Neural progenitor cell (in vitro differentiated cells): ENCODE data around the gene GSE1. TPM values are rescaled to one million over a fixed set of nuclear protein-coding genes. Genes with fewer than 3 reads are reported as not detected.
A peak's percentile ranks its signal among the peaks of the same experiment; 100 is the strongest.

Source experiments
- DNase-seq: peaks from one replicate; pipeline ENCODE4 v3.0.0-alpha.2; 2016; ENCODE audit warnings: low spot score
- H2AFZ ChIP-seq: fragments of 200-600 bp; sonication (generic); replicated peaks from 2 replicates; pipeline ENCODE4 v1.6.1; 2016; ENCODE audit warnings: antibody characterized with exemption
- H3F3A ChIP-seq: fragments of 200-600 bp; sonication (generic); 2 replicates; pipeline ENCODE4 v1.6.1; 2016; ENCODE audit warnings: antibody characterized with exemption, low read depth
- H3K27ac ChIP-seq: fragments of 200-600 bp; sonication (generic); 2 replicates; pipeline ENCODE4 v1.5.1; 2016; ENCODE audit warnings: mild to moderate bottlenecking
- H3K27me3 ChIP-seq: fragments of 200-600 bp; sonication (generic); 2 replicates; pipeline ENCODE4 v1.6.1; 2016; ENCODE audit warnings: mild to moderate bottlenecking, moderate library complexity
- H3K36me3 ChIP-seq: fragments of 200-600 bp; sonication (generic); 2 replicates; pipeline ENCODE4 v1.5.1; 2016
- H3K4me1 ChIP-seq: fragments of 200-600 bp; sonication (generic); 2 replicates; pipeline ENCODE4 v1.6.1; 2016; ENCODE audit warnings: mixed run types
- H3K4me2 ChIP-seq: fragments of 200-600 bp; sonication (generic); 2 replicates; pipeline ENCODE4 v1.6.1; 2016
- H3K4me3 ChIP-seq: fragments of 200-600 bp; sonication (generic); 2 replicates; pipeline ENCODE4 v1.5.1; 2016
- H3K79me2 ChIP-seq: fragments of 200-600 bp; sonication (generic); 2 replicates; pipeline ENCODE4 v1.6.1; 2016; ENCODE audit warnings: low read depth
- H3K9ac ChIP-seq: fragments of 200-600 bp; sonication (generic); 2 replicates; pipeline ENCODE4 v1.6.1; 2016
- H3K9me3 ChIP-seq: fragments of 200-600 bp; sonication (generic); 2 replicates; pipeline ENCODE4 v1.5.1; 2016; ENCODE audit warnings: low read depth
- H4K20me1 ChIP-seq: fragments of 200-600 bp; sonication (generic); 2 replicates; pipeline ENCODE4 v1.6.1; 2016; ENCODE audit warnings: low read depth
- H3K27ac Mint-ChIP-seq: 3 replicates; pipeline ENCODE4 v1.8.0; 2021; ENCODE audit warnings: mixed read lengths
- H3K27me3 Mint-ChIP-seq: 2 replicates; pipeline ENCODE4 v1.8.0; 2022; ENCODE audit warnings: low read depth, mild to moderate bottlenecking, inconsistent platforms, moderate library complexity, mixed read lengths; ENCODE audit not compliant: insufficient read depth
- H3K36me3 Mint-ChIP-seq: 3 replicates; pipeline ENCODE4 v1.8.0; 2021; ENCODE audit warnings: mixed read lengths
- H3K4me1 Mint-ChIP-seq: 3 replicates; pipeline ENCODE4 v1.8.0; 2021; ENCODE audit warnings: mixed read lengths
- H3K4me3 Mint-ChIP-seq: 3 replicates; pipeline ENCODE4 v1.8.0; 2021; ENCODE audit warnings: mild to moderate bottlenecking, moderate library complexity, mixed read lengths
- H3K9me3 Mint-ChIP-seq: 3 replicates; pipeline ENCODE4 v1.8.0; 2020; ENCODE audit warnings: mixed read lengths
- EZH2 ChIP-seq: fragments of 200-600 bp; sonication (generic); IDR thresholded peaks from 2 replicates; pipeline ENCODE4 v1.6.1; 2017; ENCODE audit warnings: antibody characterized with exemption, mild to moderate bottlenecking, moderate library complexity
- EZH2phosphoT487 ChIP-seq: fragments of 200-600 bp; sonication (generic); IDR thresholded peaks from 2 replicates; pipeline ENCODE4 v1.6.1; 2017; ENCODE audit warnings: antibody characterized with exemption
- total RNA-seq: library from RNA; depleted of rRNA; stranded (reverse); fragments of >200 nt; gene quantifications from 2 replicates; pipeline ENCODE4 v1.2.3, GENCODE V29; 2015; ENCODE audit warnings: low replicate concordance
- TF ChIP-seq, protein P1 (sequence below): fragments of 200-600 bp; sonication (generic); IDR thresholded peaks from 2 replicates; pipeline ENCODE4 v1.5.1; 2017; ENCODE audit warnings: antibody characterized with exemption, mild to moderate bottlenecking

The GSE1 gene
- total RNA-seq, 1 donor from 2014 or later, result 7.7 TPM

DNA sequence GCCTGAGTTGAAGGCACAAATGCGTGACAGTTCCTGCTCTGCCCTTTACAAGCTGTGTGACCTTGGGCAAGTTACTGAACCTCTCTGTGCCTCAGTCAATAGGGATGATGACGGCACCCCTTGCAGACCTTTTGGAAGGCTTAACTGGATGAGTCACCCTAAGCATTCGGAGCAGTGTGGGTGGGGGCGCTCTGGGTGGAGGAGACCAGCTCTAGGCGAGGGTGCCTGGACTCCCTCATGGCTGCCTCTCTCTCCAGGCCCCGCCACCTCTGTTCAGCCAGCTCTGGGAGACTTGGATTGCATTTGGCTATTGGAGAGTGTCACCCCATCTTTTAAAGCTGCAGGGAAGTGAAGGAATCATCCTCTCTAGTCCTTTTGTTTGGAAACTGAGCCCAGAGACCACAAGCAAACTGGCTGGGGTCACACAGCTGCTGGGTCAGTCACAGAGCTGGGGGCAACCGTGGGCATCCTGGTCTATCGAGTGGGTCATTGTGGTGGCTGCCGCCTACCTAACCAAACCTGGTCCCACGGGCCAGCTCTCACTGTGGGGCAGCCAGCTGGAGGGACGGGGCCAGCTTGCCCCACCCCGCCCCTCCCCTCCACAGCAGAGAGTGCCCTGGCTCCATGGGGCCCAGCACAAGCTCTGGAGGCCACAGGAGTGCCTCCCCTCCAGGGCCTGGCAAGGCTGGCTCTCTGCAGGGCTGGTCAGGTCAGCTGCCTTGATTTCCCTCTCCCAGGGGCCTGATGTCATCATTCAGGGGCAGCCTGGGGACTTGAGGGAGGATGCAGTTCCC lies 20.2 kb upstream of the GSE1 start:
- no peak overlapping the region for H2AFZ ChIP-seq
- H3K9ac ChIP-seq, result no peak overlapping the region
- H3K36me3 ChIP-seq, result no peaks in the 10 kb centered on the region
- no peak overlapping the region for H3K4me3 ChIP-seq
- no peaks in the 10 kb centered on the region for H3K27me3 ChIP-seq
- H3K4me2 ChIP-seq, result peak overlapping the region; percentile 40
- Mint-ChIP-seq H3K27ac (no peak overlapping the region), H3K9me3 (no peaks in the 10 kb centered on the region), H3K36me3 (peaks cover 4% of the 10 kb centered on the region), H3K4me3 (peak overlapping the region; percentile 50), H3K4me1 (peaks cover 48% of the 10 kb centered on the region), H3K27me3 (peaks cover 9% of the 10 kb centered on the region)
- H3F3A ChIP-seq, result peaks cover 51% of the 10 kb centered on the region
- H3K4me1 ChIP-seq, result peaks cover 37% of the 10 kb centered on the region
- TF ChIP-seq EZH2, result no peak
- TF ChIP-seq, protein P1, sequence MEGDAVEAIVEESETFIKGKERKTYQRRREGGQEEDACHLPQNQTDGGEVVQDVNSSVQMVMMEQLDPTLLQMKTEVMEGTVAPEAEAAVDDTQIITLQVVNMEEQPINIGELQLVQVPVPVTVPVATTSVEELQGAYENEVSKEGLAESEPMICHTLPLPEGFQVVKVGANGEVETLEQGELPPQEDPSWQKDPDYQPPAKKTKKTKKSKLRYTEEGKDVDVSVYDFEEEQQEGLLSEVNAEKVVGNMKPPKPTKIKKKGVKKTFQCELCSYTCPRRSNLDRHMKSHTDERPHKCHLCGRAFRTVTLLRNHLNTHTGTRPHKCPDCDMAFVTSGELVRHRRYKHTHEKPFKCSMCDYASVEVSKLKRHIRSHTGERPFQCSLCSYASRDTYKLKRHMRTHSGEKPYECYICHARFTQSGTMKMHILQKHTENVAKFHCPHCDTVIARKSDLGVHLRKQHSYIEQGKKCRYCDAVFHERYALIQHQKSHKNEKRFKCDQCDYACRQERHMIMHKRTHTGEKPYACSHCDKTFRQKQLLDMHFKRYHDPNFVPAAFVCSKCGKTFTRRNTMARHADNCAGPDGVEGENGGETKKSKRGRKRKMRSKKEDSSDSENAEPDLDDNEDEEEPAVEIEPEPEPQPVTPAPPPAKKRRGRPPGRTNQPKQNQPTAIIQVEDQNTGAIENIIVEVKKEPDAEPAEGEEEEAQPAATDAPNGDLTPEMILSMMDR, result no peak
- no peak for TF ChIP-seq EZH2phosphoT487
- no peaks in the 10 kb centered on the region for H3K79me2 ChIP-seq
- H4K20me1 ChIP-seq, result peaks cover 4% of the 10 kb centered on the region
- H3K9me3 ChIP-seq, result no peaks in the 10 kb centered on the region
- no peak for DNase-seq
- H3K27ac ChIP-seq, result peak overlapping the region; percentile 70

DNA sequence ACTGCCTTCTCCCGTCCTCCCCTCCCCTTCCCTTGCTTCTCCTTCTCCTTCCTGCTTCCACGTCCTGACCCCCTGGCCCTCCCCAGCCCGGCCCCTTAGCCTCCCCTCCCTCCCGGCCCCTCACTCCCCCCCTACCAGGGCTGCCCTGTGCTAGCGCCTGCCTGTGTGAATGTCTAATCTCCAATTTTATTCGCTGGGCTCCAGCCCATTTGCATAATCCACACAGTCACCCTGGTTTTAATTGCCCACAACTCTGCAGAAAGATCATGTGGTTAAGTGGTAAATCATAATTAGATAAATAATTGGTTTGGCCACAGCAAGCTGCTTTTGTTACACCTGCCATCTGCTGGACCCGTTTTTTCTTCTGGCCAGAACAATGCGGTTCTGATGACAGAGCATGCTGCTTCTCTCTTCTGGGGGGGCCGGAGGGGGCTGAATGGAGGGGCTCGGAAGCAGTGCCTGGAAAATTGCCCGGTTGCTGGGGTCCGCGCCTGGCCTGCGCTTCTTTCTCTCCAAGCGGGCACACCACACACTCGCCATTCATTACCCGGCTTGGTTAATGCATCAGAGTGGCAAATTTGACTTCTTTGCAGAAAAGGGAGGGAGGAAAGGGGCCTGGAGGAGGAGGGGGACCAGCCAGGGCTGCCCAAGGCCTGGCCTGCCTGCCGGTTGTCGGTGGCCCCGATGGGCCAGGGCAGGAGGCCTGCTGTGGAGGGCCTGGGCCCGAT lies 19.5 kb upstream of the GSE1 start:
- no peak overlapping the region for H3K4me3 ChIP-seq

DNA sequence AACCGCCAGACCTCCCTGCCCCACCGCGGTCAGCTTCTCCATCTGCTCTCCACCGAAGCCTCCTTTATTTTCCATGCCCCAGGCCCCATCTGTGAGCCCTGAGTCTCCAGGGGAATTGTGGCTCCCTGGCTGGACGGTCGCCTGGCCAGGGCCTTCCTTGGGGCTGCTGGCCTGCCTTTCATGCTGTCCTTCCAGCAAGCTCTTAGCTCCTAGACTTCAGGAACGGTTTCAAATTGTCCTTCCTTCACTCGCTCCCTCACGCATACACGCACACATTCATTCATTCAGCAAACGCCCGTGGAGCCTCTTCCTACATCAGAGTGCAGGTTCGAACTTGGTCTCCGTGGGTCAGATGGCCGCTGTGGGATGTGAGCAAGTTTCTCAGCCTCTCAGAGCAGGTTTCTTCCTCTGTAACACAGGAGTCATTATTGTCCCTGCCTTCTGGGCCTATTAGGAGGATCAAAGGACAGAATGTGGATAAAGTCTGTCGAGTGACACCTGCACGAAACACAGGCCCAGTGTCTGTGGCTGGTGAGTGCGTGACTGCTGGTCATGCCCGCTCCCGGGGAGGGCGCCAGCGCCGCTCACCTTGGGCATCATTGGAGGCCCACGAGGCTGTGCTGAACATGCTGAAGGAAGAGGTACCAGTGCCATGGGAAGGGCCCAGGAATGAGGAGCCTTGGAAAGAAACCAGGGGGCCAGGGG lies 18.7 kb upstream of the GSE1 start:
- Histone ChIP-seq H3K36me3 (no peaks in the 10 kb centered on the region), H3K4me3 (no peak overlapping the region), H3K79me2 (no peaks in the 10 kb centered on the region), H3K4me2 (peak overlapping the region; percentile 40), H2AFZ (no peak overlapping the region), H4K20me1 (no peaks in the 10 kb centered on the region), H3K9me3 (no peaks in the 10 kb centered on the region), H3K4me1 (peaks cover 23% of the 10 kb centered on the region), H3K27ac (peak overlapping the region; percentile 70), H3K27me3 (no peaks in the 10 kb centered on the region), H3F3A (peaks cover 43% of the 10 kb centered on the region), H3K9ac (no peak overlapping the region)
- H3K9me3 Mint-ChIP-seq, result no peaks in the 10 kb centered on the region
- TF ChIP-seq EZH2phosphoT487 (no peak), EZH2 (no peak)
- TF ChIP-seq, protein P1, result no peak
- DNase-seq, result no peak
- H3K27me3 Mint-ChIP-seq, result peaks cover 7% of the 10 kb centered on the region
- peaks cover 43% of the 10 kb centered on the region for H3K4me1 Mint-ChIP-seq
- peak overlapping the region; percentile 47 for H3K27ac Mint-ChIP-seq
- H3K36me3 Mint-ChIP-seq, result peaks cover 4% of the 10 kb centered on the region
- H3K4me3 Mint-ChIP-seq, result peak overlapping the region; percentile 77

More for the DNA sequence above, 19.5 kb upstream of the GSE1 start:
- Mint-ChIP-seq H3K27ac (no peak overlapping the region), H3K4me1 (peaks cover 41% of the 10 kb centered on the region), H3K4me3 (peak overlapping the region; percentile 71), H3K36me3 (peaks cover 4% of the 10 kb centered on the region), H3K27me3 (peaks cover 6% of the 10 kb centered on the region), H3K9me3 (no peaks in the 10 kb centered on the region)
- H2AFZ ChIP-seq, result peak overlapping the region; percentile 7
- TF ChIP-seq EZH2 (no peak), EZH2phosphoT487 (no peak)
- TF ChIP-seq, protein P1, result no peak
- peak overlapping the region; percentile 40 for H3K4me2 ChIP-seq
- H3K27ac ChIP-seq, result peak overlapping the region; percentile 70
- no peak overlapping the region for H3K9ac ChIP-seq
- peaks cover 29% of the 10 kb centered on the region for H3K4me1 ChIP-seq
- H3F3A ChIP-seq, result peaks cover 44% of the 10 kb centered on the region
- no peaks in the 10 kb centered on the region for H3K36me3 ChIP-seq
- H3K27me3 ChIP-seq, result no peaks in the 10 kb centered on the region
- no peaks in the 10 kb centered on the region for H4K20me1 ChIP-seq
- H3K9me3 ChIP-seq, result no peaks in the 10 kb centered on the region
- H3K79me2 ChIP-seq, result no peaks in the 10 kb centered on the region
- DNase-seq, result peak; percentile 78
